Renal cortex interstitium (tissue), 11 donors: ENCODE data around the gene SULT1A1. TPM values are rescaled to one million over a fixed set of nuclear protein-coding genes. Genes with fewer than 3 reads are reported as not detected.
"Not testable (repeated sequence)": the region's sequence is repeated elsewhere in the genome, so short reads cannot be mapped to it uniquely, and the experiment has no call there.

ENCODE experiments used
- DNase-seq, 11 donors: peaks; one replicate each; pipeline ENCODE4 v3.0.0-alpha.2; 2013; ENCODE audit warnings: low read depth in 9 of 11, low spot score in 4 of 11; ENCODE audit errors: extremely low read depth in 1 of 11
- polyA plus RNA-seq, 3 donors: library from polyadenylated mRNA; unstranded; fragments of 120-200 nt; gene quantifications; one replicate each; pipeline ENCODE4 v1.2.1, GENCODE V29; 2013; ENCODE audit not compliant: insufficient read length in 3 of 3

The SULT1A1 gene
- polyA plus RNA-seq, 3 donors: 20.7 to 25.8 (median 21.0) TPM

- not testable (repeated sequence) for DNase-seq
Observed at GRCh38 chr16:28614561-28614960, 4.7 kb upstream of the SULT1A1 start.

DNA sequence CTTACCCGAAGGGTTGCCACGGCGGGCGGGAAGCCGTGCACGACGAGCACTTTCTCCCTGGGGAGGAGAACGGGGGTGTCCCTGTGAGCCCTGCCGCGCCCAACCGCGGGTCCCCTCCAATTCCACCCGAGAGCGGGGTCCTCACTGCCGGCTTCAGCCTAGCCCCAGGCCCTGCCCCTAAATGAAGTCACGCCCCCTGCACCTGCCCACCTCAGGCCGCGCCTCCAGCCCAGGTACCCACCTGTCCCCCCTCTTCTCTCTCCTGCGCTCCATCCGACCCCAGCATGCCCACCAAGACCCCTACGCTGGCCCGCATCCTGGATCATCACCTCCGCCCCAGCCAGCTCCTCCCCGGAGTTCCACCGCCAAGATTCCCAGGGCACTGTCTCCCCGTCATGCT lies 4.1 kb upstream of the SULT1A1 start:
- DNase-seq: not testable (repeated sequence)

- not testable (repeated sequence) for DNase-seq
Observed at GRCh38 chr16:28612359-28613280, 2.8 kb upstream of the SULT1A1 start.

- no peak for DNase-seq
Observed at GRCh38 chr16:28610595-28611191, 849 bp upstream of the SULT1A1 start.

- not testable (repeated sequence) for DNase-seq
Observed at GRCh38 chr16:28608867-28609596, 812 bp downstream of the SULT1A1 start.

GRCh38 chr16:28608496-28608808 lies 1.4 kb downstream of the SULT1A1 start:
- DNase-seq: not testable (repeated sequence)

DNA sequence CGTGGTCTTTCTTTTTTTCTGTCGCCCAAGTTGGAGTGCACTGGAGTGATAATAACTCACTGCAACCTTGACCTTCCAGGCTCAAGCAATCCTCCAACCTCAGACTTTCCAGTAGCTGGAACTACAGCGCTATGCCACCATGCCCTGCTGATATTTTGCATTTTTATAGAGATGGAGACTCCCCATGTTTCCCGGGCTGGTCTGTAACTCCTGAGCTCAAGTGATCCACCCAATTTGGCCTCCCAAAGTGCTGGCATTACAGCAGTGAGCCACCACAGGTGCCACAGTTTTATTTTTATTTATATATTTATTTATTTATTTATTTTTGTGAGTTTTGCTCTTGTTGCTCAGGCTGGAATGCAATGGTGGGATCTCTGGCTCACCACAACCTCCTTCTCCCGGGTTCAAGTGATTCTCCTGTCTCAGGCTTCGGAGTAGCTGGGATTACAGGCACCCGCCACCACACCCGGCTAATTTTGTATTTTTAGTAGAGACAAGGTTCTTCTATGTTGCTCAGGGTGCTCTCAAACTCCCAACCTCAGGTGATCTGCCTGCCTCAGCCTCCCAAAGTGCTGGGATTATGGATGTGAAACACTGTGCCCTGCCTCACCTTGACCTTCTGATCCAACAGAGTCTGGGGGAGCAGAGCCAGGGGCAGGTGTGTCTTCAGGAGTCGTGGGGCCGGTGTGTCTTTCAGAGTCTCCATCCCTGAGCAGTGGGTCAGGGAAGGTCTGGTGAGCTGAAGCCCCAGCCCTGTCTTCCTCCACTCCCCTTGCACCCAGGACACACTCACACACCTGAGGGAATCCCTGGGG lies 2.0 kb downstream of the SULT1A1 start:
- DNase-seq: not testable (repeated sequence)

- DNase-seq: no peak
Observed at GRCh38 chr16:28607116-28607623, 2.7 kb downstream of the SULT1A1 start.

- no peak for DNase-seq
Observed at GRCh38 chr16:28606291-28607115, 3.3 kb downstream of the SULT1A1 start.

DNA sequence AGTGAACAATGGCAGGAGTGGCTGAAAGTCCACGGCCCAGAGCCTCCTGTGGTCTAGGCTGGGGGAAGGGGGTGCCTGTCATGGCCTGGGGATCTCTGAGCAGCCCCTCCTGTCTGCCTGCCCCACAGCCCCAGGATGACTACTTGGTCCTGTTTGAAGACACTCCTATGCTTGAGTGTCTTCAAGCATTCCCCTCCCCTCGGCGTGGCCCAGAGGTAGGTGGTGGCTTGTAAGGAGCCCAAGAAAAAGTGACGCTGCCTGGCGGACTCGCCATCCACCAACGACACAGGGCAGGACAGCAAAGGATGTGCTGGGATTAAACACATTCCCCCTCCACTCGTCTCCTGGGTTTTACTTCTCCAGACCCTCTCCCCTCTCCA lies 5.7 kb downstream of the SULT1A1 start:
- DNase-seq: no peak

DNA sequence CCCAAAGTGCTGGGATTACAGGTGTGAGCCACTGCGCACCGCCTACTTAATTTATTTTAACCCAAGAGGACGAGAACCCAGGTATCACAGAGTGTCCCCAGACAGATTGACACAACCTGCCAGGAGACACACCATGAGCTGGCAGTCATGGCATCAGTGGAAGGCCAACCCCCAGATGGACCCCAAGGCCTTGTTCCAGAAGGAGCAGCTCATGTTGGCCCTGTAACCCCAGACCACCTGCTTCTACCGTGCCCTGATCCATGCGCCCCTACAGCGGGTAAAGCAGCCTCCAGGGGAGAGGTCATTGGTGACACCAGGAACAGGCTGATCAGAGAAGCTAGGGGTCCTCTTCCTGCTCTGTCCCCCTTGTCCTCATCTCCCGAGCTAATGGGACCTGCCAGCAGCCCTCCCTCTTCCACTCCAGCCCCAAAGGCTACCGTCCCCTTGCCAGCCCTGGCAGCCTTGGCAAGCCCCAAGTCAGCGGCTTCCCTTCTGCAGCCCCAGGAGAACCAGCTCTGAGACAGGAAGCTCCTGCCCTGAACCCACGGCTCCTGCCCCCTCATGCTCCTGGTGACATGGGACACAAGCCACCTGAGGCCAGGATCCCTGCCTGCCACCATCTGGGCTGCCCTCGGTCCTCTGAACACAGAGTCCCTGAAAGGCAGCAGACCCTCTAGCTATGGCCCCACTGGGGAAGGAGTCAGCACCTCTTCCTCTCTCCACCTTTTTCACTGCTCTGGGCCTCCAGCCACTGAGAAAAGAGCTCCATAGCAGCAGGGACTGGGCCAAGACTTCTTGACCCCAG lies 6.3 kb downstream of the SULT1A1 start:
- DNase-seq: no peak

GRCh38 chr16:28602529-28602928 lies 7.3 kb downstream of the SULT1A1 start:
- no peak for DNase-seq

DNA sequence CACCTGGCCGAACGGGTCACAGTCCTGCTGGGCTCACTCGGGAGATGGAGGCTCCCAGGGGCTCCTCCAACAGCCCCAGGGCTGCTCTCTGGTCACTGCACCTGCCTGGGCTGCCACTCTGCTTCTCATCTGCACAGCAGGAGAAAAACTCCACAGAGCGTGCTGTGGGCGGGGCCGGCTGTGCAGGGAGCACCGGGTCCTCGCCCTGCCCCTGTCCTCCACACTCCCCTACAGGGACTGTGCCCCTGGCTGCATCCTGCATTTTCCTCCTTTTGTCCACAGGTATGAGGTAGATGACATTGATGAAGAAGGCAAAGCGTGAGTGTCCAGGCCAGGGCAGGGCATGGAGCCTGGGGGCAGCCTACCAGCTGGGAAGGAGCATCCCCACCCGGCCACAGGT lies 7.8 kb downstream of the SULT1A1 start:
- DNase-seq: not testable (repeated sequence)

- DNase-seq: not testable (repeated sequence)
Observed at GRCh38 chr16:28601589-28601988, 8.3 kb downstream of the SULT1A1 start.

DNA sequence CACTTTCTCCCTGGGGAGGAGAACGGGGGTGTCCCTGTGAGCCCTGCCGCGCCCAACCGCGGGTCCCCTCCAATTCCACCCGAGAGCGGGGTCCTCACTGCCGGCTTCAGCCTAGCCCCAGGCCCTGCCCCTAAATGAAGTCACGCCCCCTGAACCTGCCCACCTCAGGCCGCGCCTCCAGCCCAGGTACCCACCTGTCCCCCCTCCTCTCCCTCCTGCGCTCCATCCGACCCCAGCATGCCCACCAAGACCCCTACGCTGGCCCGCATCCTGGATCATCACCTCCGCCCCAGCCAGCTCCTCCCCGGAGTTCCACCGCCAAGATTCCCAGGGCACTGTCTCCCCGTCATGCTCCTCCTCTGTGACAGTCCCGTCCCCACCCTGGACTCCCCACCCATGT lies 8.9 kb downstream of the SULT1A1 start:
- not testable (repeated sequence) for DNase-seq

GRCh38 chr16:28599377-28600285 lies 10.2 kb downstream of the SULT1A1 start:
- not testable (repeated sequence) for DNase-seq
